Astrocyte of the cerebellum (primary cell): ENCODE measurements around the gene TIMM8A.
"Not testable (repeated sequence)": the region's sequence is repeated elsewhere in the genome, so short reads cannot be mapped to it uniquely, and the experiment has no call there.

Experiments used
- DNase-seq: peaks from one replicate; pipeline ENCODE4 v3.0.0-alpha.2; 2011; ENCODE audit warnings: low read depth
- H3K4me3 ChIP-seq: 2 replicates; pipeline ENCODE4 v1.5.1; 2011; ENCODE audit warnings: mild to moderate bottlenecking, low read depth, low read length, moderate library complexity
- in situ Hi-C: cut with HindIII; loops from 2 replicates; pipeline ENCODE4 v1.10.0; 2017; ENCODE audit warnings: low sequenced_read_pairs
- TF ChIP-seq, protein P1 (sequence below): IDR thresholded peaks from 2 replicates; pipeline ENCODE4 v1.5.1; 2012; ENCODE audit warnings: low read length, low read depth, moderate library complexity, mild to moderate bottlenecking; ENCODE audit errors: missing control alignments

The TIMM8A gene

DNA sequence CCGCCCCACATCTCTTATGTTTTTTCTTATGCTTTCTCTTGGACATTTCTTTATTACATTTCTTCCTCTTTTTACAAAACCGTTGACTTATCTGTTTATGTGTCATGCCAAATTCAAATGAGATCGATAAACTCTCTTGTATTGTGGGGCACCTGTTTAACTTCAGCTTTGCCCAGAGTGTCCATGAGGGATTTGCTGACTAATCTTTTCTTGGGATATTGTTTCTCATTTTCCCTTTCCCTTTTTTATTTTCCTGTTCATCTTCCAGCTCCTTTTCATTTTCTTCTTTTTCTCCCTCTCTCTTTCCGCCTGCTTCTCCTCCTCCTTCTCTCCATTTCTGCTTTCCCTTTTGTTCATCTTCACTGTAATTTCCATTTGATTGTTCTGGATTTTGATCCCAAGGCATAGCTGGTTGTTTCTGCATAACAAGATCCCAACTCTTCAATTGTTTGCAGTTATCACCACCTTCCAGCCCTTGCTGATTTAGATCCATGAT lies 10.7 kb downstream of the TIMM8A start:
- TF ChIP-seq, protein P1, sequence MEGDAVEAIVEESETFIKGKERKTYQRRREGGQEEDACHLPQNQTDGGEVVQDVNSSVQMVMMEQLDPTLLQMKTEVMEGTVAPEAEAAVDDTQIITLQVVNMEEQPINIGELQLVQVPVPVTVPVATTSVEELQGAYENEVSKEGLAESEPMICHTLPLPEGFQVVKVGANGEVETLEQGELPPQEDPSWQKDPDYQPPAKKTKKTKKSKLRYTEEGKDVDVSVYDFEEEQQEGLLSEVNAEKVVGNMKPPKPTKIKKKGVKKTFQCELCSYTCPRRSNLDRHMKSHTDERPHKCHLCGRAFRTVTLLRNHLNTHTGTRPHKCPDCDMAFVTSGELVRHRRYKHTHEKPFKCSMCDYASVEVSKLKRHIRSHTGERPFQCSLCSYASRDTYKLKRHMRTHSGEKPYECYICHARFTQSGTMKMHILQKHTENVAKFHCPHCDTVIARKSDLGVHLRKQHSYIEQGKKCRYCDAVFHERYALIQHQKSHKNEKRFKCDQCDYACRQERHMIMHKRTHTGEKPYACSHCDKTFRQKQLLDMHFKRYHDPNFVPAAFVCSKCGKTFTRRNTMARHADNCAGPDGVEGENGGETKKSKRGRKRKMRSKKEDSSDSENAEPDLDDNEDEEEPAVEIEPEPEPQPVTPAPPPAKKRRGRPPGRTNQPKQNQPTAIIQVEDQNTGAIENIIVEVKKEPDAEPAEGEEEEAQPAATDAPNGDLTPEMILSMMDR, result no peak

DNA sequence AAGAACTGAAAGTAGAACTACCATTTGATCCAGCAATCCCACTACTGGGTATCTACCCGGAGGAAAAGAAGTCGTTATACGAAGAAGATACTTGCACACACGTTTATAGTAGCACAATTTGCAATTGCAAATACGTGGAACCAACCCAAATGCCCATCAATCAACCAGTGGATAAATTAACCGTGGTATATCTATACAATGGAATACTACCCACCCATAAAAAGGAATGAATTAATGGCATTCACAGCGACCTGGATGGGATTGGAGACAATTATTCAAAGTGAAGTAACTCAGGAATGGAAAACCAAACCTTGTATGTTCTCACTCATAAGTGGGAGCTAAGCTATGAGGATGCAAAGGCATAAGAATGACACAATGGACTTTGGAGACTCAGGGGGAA lies 14.2 kb downstream of the TIMM8A start:
- H3K4me3 ChIP-seq, in situ Hi-C loops, DNase-seq: not testable (repeated sequence)

More for the DNA sequence above, 10.7 kb downstream of the TIMM8A start:
- H3K4me3 ChIP-seq, result no peak overlapping the region
- in situ Hi-C loops, result no loop called here
- DNase-seq, result no peak

DNA sequence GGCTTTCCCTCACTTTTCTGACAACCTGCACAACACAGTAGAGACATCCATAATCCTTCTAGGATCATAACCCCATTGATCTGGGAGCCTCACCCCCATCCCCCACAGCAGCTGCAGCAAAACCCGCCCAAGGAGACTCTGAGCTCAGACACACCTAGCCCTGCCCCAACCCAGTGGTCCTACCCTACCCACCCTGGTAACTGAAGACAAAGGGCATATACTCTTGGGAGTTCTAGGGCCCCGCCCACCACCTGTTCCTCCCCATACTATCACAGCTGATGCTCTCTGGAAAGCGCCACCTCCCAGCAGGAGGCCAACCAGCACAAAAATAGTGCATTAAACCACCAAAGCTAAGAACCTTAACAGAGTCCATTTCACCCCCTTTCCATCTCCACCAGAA lies 21.9 kb downstream of the TIMM8A start:
- in situ Hi-C loops, DNase-seq, H3K4me3 ChIP-seq: not testable (repeated sequence)

DNA sequence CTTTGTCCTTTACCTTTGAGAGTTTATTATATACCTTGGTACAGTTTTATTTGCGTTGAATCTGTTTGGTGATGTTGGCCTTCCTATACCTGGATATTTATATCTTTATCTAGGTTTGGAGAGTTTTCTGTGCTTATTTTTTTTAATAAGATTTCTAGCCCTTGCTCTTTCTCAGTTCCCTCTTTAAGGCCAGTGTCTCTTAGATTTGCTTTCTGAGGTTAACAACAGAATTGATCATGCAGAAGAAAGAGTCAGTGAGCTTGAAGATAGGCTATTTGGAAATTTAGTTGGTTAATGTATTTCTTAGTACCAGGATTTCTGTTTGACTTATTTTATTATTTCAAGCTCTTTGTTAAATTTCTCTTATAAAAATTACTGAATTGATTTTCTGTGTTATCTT lies 44.8 kb downstream of the TIMM8A start:
- no peak for DNase-seq
- TF ChIP-seq, protein P1, result no peak
- no peak overlapping the region for H3K4me3 ChIP-seq
- in situ Hi-C loops, result no loop called here
